ENCODE data around the gene DPP6.

DPP6 gene

GRCh38 chr7:154519229-154519628 is 467.0 kb downstream of the DPP6 start:
- H3K9me3 Mint-ChIP-seq = peaks cover 26% of the 10 kb centered on the region
- H3K27ac Mint-ChIP-seq = no peak overlapping the region
- H3K4me1 Mint-ChIP-seq (ENCODE audit: low read depth) = no peaks in the 10 kb centered on the region
- no peaks in the 10 kb centered on the region for H3K27me3 Mint-ChIP-seq (ENCODE audit: low read depth)
- H3K4me3 Mint-ChIP-seq = no peak overlapping the region
- no peaks in the 10 kb centered on the region for H3K36me3 Mint-ChIP-seq (ENCODE audit: low read depth)

- Mint-ChIP-seq H3K9me3 (no peaks in the 10 kb centered on the region), H3K4me1 (ENCODE audit: low read depth) (no peaks in the 10 kb centered on the region), H3K27me3 (ENCODE audit: low read depth) (no peaks in the 10 kb centered on the region), H3K4me3 (no peak overlapping the region), H3K27ac (no peak overlapping the region), H3K36me3 (ENCODE audit: low read depth) (no peaks in the 10 kb centered on the region)
Observed at GRCh38 chr7:154530136-154530535, 477.9 kb downstream of the DPP6 start.

- H3K4me3 Mint-ChIP-seq = no peak overlapping the region
- H3K4me1 Mint-ChIP-seq (ENCODE audit: low read depth) = no peaks in the 10 kb centered on the region
- H3K27ac Mint-ChIP-seq = no peak overlapping the region
- H3K27me3 Mint-ChIP-seq (ENCODE audit: low read depth) = no peaks in the 10 kb centered on the region
- no peaks in the 10 kb centered on the region for H3K9me3 Mint-ChIP-seq
- H3K36me3 Mint-ChIP-seq (ENCODE audit: low read depth) = no peaks in the 10 kb centered on the region
Observed at GRCh38 chr7:154532771-154533170, 480.6 kb downstream of the DPP6 start.

GRCh38 chr7:154540596-154540995 is 488.4 kb downstream of the DPP6 start:
- Mint-ChIP-seq H3K36me3 (ENCODE audit: low read depth) (no peaks in the 10 kb centered on the region), H3K27me3 (ENCODE audit: low read depth) (no peaks in the 10 kb centered on the region), H3K9me3 (peaks cover 5% of the 10 kb centered on the region), H3K27ac (no peak overlapping the region), H3K4me3 (no peak overlapping the region), H3K4me1 (ENCODE audit: low read depth) (no peaks in the 10 kb centered on the region)

- H3K4me3 Mint-ChIP-seq = no peak overlapping the region
- H3K27me3 Mint-ChIP-seq (ENCODE audit: low read depth) = no peaks in the 10 kb centered on the region
- no peaks in the 10 kb centered on the region for H3K4me1 Mint-ChIP-seq (ENCODE audit: low read depth)
- H3K9me3 Mint-ChIP-seq = peaks cover 5% of the 10 kb centered on the region
- H3K27ac Mint-ChIP-seq = no peak overlapping the region
- no peaks in the 10 kb centered on the region for H3K36me3 Mint-ChIP-seq (ENCODE audit: low read depth)
Observed at GRCh38 chr7:154541606-154542005, 489.4 kb downstream of the DPP6 start.

GRCh38 chr7:154546946-154547587 is 494.9 kb downstream of the DPP6 start:
- H3K27ac Mint-ChIP-seq = no peak overlapping the region
- H3K27me3 Mint-ChIP-seq (ENCODE audit: low read depth) = no peaks in the 10 kb centered on the region
- no peaks in the 10 kb centered on the region for H3K4me1 Mint-ChIP-seq (ENCODE audit: low read depth)
- no peak overlapping the region for H3K4me3 Mint-ChIP-seq
- no peaks in the 10 kb centered on the region for H3K36me3 Mint-ChIP-seq (ENCODE audit: low read depth)
- peaks cover 10% of the 10 kb centered on the region for H3K9me3 Mint-ChIP-seq

- H3K4me1 Mint-ChIP-seq (ENCODE audit: low read depth) = no peaks in the 10 kb centered on the region
- no peak overlapping the region for H3K27ac Mint-ChIP-seq
- H3K27me3 Mint-ChIP-seq (ENCODE audit: low read depth) = no peaks in the 10 kb centered on the region
Observed at GRCh38 chr7:154553711-154554265, 501.6 kb downstream of the DPP6 start.

GRCh38 chr7:154559454-154559853 is 507.3 kb downstream of the DPP6 start:
- H3K27me3 Mint-ChIP-seq (ENCODE audit: low read depth) = no peaks in the 10 kb centered on the region
- no peaks in the 10 kb centered on the region for H3K9me3 Mint-ChIP-seq
- H3K4me3 Mint-ChIP-seq = no peak overlapping the region
- no peaks in the 10 kb centered on the region for H3K36me3 Mint-ChIP-seq (ENCODE audit: low read depth)
- H3K4me1 Mint-ChIP-seq (ENCODE audit: low read depth) = no peaks in the 10 kb centered on the region
- H3K27ac Mint-ChIP-seq = no peak overlapping the region

More at GRCh38 chr7:154553711-154554265, 501.6 kb downstream of the DPP6 start:
- H3K4me3 Mint-ChIP-seq = no peak overlapping the region
- H3K9me3 Mint-ChIP-seq = peaks cover 6% of the 10 kb centered on the region
- H3K36me3 Mint-ChIP-seq (ENCODE audit: low read depth) = no peaks in the 10 kb centered on the region

- Mint-ChIP-seq H3K4me1 (ENCODE audit: low read depth) (no peaks in the 10 kb centered on the region), H3K36me3 (ENCODE audit: low read depth) (no peaks in the 10 kb centered on the region), H3K4me3 (no peak overlapping the region), H3K27me3 (ENCODE audit: low read depth) (no peaks in the 10 kb centered on the region), H3K9me3 (no peaks in the 10 kb centered on the region), H3K27ac (no peak overlapping the region)
Observed at GRCh38 chr7:154564676-154565075, 512.5 kb downstream of the DPP6 start.

- H3K36me3 Mint-ChIP-seq (ENCODE audit: low read depth) = no peaks in the 10 kb centered on the region
Observed at GRCh38 chr7:154566877-154567276, 514.7 kb downstream of the DPP6 start.

GRCh38 chr7:154568346-154568745 is 516.1 kb downstream of the DPP6 start:
- Mint-ChIP-seq H3K27me3 (ENCODE audit: low read depth) (no peaks in the 10 kb centered on the region), H3K4me1 (ENCODE audit: low read depth) (no peaks in the 10 kb centered on the region), H3K27ac (no peak overlapping the region), H3K4me3 (no peak overlapping the region), H3K9me3 (no peaks in the 10 kb centered on the region), H3K36me3 (ENCODE audit: low read depth) (no peaks in the 10 kb centered on the region)

More at GRCh38 chr7:154566877-154567276, 514.7 kb downstream of the DPP6 start:
- Mint-ChIP-seq H3K9me3 (no peaks in the 10 kb centered on the region), H3K4me1 (ENCODE audit: low read depth) (no peaks in the 10 kb centered on the region), H3K27me3 (ENCODE audit: low read depth) (no peaks in the 10 kb centered on the region), H3K4me3 (no peak overlapping the region), H3K27ac (no peak overlapping the region)

GRCh38 chr7:154569916-154570315 is 517.7 kb downstream of the DPP6 start:
- no peak overlapping the region for H3K4me3 Mint-ChIP-seq
- no peaks in the 10 kb centered on the region for H3K4me1 Mint-ChIP-seq (ENCODE audit: low read depth)
- H3K36me3 Mint-ChIP-seq (ENCODE audit: low read depth) = no peaks in the 10 kb centered on the region
- H3K9me3 Mint-ChIP-seq = no peaks in the 10 kb centered on the region
- H3K27me3 Mint-ChIP-seq (ENCODE audit: low read depth) = no peaks in the 10 kb centered on the region
- no peak overlapping the region for H3K27ac Mint-ChIP-seq

- Mint-ChIP-seq H3K4me1 (ENCODE audit: low read depth) (no peaks in the 10 kb centered on the region), H3K9me3 (no peaks in the 10 kb centered on the region), H3K4me3 (no peak overlapping the region), H3K27ac (no peak overlapping the region), H3K36me3 (ENCODE audit: low read depth) (no peaks in the 10 kb centered on the region), H3K27me3 (ENCODE audit: low read depth) (no peaks in the 10 kb centered on the region)
Observed at GRCh38 chr7:154571772-154572171, 519.6 kb downstream of the DPP6 start.

- no peaks in the 10 kb centered on the region for H3K4me1 Mint-ChIP-seq (ENCODE audit: low read depth)
- no peak overlapping the region for H3K27ac Mint-ChIP-seq
- H3K36me3 Mint-ChIP-seq (ENCODE audit: low read depth) = no peaks in the 10 kb centered on the region
- no peaks in the 10 kb centered on the region for H3K9me3 Mint-ChIP-seq
- no peaks in the 10 kb centered on the region for H3K27me3 Mint-ChIP-seq (ENCODE audit: low read depth)
- H3K4me3 Mint-ChIP-seq = no peak overlapping the region
Observed at GRCh38 chr7:154574235-154574634, 522.0 kb downstream of the DPP6 start.

- H3K4me1 Mint-ChIP-seq (ENCODE audit: low read depth) = no peaks in the 10 kb centered on the region
- H3K27me3 Mint-ChIP-seq (ENCODE audit: low read depth) = no peaks in the 10 kb centered on the region
- H3K36me3 Mint-ChIP-seq (ENCODE audit: low read depth) = no peaks in the 10 kb centered on the region
- H3K9me3 Mint-ChIP-seq = no peaks in the 10 kb centered on the region
- H3K27ac Mint-ChIP-seq = no peak overlapping the region
- no peak overlapping the region for H3K4me3 Mint-ChIP-seq
Observed at GRCh38 chr7:154575497-154575896, 523.3 kb downstream of the DPP6 start.
